C4-2B (cell line): ENCODE data around the gene RAB6A.

Experiments used
- CTCF ChIP-seq: fragments of 450-650 bp; conservative IDR thresholded peaks from 2 replicates; pipeline ENCODE4 v1.5.1; 2017; ENCODE audit warnings: mild to moderate bottlenecking
- ZFX ChIP-seq: fragments of 450-650 bp; IDR thresholded peaks from 2 replicates; pipeline ENCODE4 v1.6.1; 2017

- TF ChIP-seq CTCF (no peak), ZFX (no peak)
Measured at GRCh38 chr11:73804712-73805111, 43.8 kb upstream of the RAB6A start.
